HEK293T (cell line): ENCODE results near the gene TTLL11.

Experiments
- CTCF ChIA-PET: fragments of 350-600 bp; formaldehyde crosslinking; extraction: SDS; loops from one replicate; lab custom pipeline; 2021; ENCODE audit warnings: antibody characterized with exemption, inconsistent platforms; lab: Yijun Ruan, JAX
- POLR2A ChIA-PET: fragments of 350-600 bp; formaldehyde crosslinking; extraction: SDS; loops from one replicate; lab custom pipeline; 2020; ENCODE audit warnings: antibody characterized with exemption, inconsistent platforms; lab: Yijun Ruan, JAX
- DNase-seq: peaks from one replicate; pipeline ENCODE4 v3.0.0; 2012; ENCODE audit warnings: mixed read lengths; ENCODE audit errors: extremely low spot score
- ARNT ChIP-seq: fragments of 450-650 bp; IDR thresholded peaks from 2 replicates; pipeline ENCODE4 v1.6.1; 2017; ENCODE audit warnings: mild to moderate bottlenecking
- BHLHE40 ChIP-seq: fragments of 450-650 bp; IDR thresholded peaks from 2 replicates; pipeline ENCODE4 v1.6.1; 2016; ENCODE audit warnings: mild to moderate bottlenecking, moderate library complexity, borderline replicate concordance
- CTBP1 ChIP-seq: fragments of 450-650 bp; IDR thresholded peaks from 2 replicates; pipeline ENCODE4 v1.6.1; 2016; ENCODE audit warnings: borderline replicate concordance
- ELF4 ChIP-seq: fragments of 450-650 bp; IDR thresholded peaks from 2 replicates; pipeline ENCODE4 v1.6.1; 2017; ENCODE audit warnings: antibody characterized with exemption
- FOXA1 ChIP-seq: fragments of 450-650 bp; IDR thresholded peaks from 2 replicates; pipeline ENCODE4 v1.6.1; 2016; ENCODE audit warnings: mild to moderate bottlenecking
- FOXK2 ChIP-seq: fragments of 450-650 bp; IDR thresholded peaks from 2 replicates; pipeline ENCODE4 v1.6.1; 2016; ENCODE audit warnings: mild to moderate bottlenecking
- FOXM1 ChIP-seq: fragments of 450-650 bp; IDR thresholded peaks from 2 replicates; pipeline ENCODE4 v1.6.1; 2017; ENCODE audit warnings: mild to moderate bottlenecking, borderline replicate concordance
- HDGF ChIP-seq: fragments of 450-650 bp; IDR thresholded peaks from 2 replicates; pipeline ENCODE4 v1.6.1; 2017; ENCODE audit warnings: antibody characterized with exemption, borderline replicate concordance
- L3MBTL2 ChIP-seq: fragments of 450-650 bp; conservative IDR thresholded peaks from 2 replicates; pipeline ENCODE4 v1.6.1; 2016; ENCODE audit warnings: mild to moderate bottlenecking
- LEF1 ChIP-seq: fragments of 450-650 bp; IDR thresholded peaks from 2 replicates; pipeline ENCODE4 v1.6.1; 2017; ENCODE audit warnings: mild to moderate bottlenecking, borderline replicate concordance
- NFRKB ChIP-seq: fragments of 450-650 bp; IDR thresholded peaks from 2 replicates; pipeline ENCODE4 v1.6.1; 2016; ENCODE audit warnings: mild to moderate bottlenecking, moderate library complexity
- PKNOX1 ChIP-seq: fragments of 450-650 bp; IDR thresholded peaks from 2 replicates; pipeline ENCODE4 v1.6.1; 2016
- SP1 ChIP-seq: fragments of 450-650 bp; IDR thresholded peaks from 2 replicates; pipeline ENCODE4 v1.6.1; 2017
- SUZ12 ChIP-seq: fragments of 450-650 bp; IDR thresholded peaks from 2 replicates; pipeline ENCODE4 v1.6.1; 2016; ENCODE audit warnings: mild to moderate bottlenecking
- TARDBP ChIP-seq: fragments of 450-650 bp; IDR thresholded peaks from 2 replicates; pipeline ENCODE4 v1.6.1; 2016
- ZNF384 ChIP-seq: fragments of 450-650 bp; IDR thresholded peaks from 2 replicates; pipeline ENCODE4 v1.6.1; 2016

The TTLL11 gene

GRCh38 chr9:122029898-122030297 lies 63.2 kb downstream of the TTLL11 start:
- TF ChIP-seq ELF4 (no peak), FOXK2 (no peak), LEF1 (no peak), BHLHE40 (no peak), PKNOX1 (no peak), FOXM1 (no peak), HDGF (no peak), ZNF384 (no peak), SUZ12 (no peak), FOXA1 (no peak), SP1 (no peak), CTBP1 (no peak)
- CTCF ChIA-PET, result no interaction called here
- no peak for DNase-seq
- POLR2A ChIA-PET, result interaction anchor here (0.6 kb wide), 1 partner anchor 235 kb away, joined by 3 read pairs; the partner anchor contains the start of genes MRRF and RBM18

GRCh38 chr9:122028089-122028488 lies 65.0 kb downstream of the TTLL11 start:
- ChIA-PET CTCF (no interaction called here), POLR2A (no interaction called here)
- TF ChIP-seq ZNF384 (no peak), ELF4 (no peak), FOXA1 (no peak), CTBP1 (no peak), SUZ12 (no peak)
- DNase-seq, result no peak

GRCh38 chr9:122020398-122020797 lies 72.7 kb downstream of the TTLL11 start:
- TF ChIP-seq HDGF (no peak), CTBP1 (no peak), SUZ12 (no peak), TARDBP (no peak), ARNT (no peak), FOXA1 (no peak), BHLHE40 (no peak), FOXK2 (no peak), SP1 (no peak), ZNF384 (no peak), ELF4 (no peak), FOXM1 (no peak), LEF1 (no peak), L3MBTL2 (no peak), PKNOX1 (no peak)
- ChIA-PET CTCF (no interaction called here), POLR2A (no interaction called here)
- DNase-seq, result no peak

- ChIA-PET POLR2A (no interaction called here), CTCF (no interaction called here)
- no peak for TF ChIP-seq ARNT
- no peak for TF ChIP-seq HDGF
- no peak for TF ChIP-seq FOXA1
- TF ChIP-seq SUZ12, result no peak
- no peak for TF ChIP-seq LEF1
- TF ChIP-seq FOXM1, result no peak
- no peak for TF ChIP-seq L3MBTL2
- TF ChIP-seq ELF4, result no peak
- no peak for TF ChIP-seq FOXK2
- no peak for TF ChIP-seq PKNOX1
- no peak for DNase-seq
Measured at GRCh38 chr9:122016744-122017143, 76.4 kb downstream of the TTLL11 start.

- TF ChIP-seq PKNOX1 (no peak), LEF1 (no peak), HDGF (no peak), FOXA1 (no peak), ARNT (no peak), FOXM1 (no peak), ELF4 (no peak), SUZ12 (no peak), FOXK2 (no peak), ZNF384 (no peak), NFRKB (no peak), L3MBTL2 (no peak), TARDBP (no peak), BHLHE40 (no peak), CTBP1 (no peak), SP1 (no peak)
- CTCF ChIA-PET, result no interaction called here
- no peak for DNase-seq
- POLR2A ChIA-PET, result no interaction called here
Measured at GRCh38 chr9:122016309-122016708, 76.8 kb downstream of the TTLL11 start.

GRCh38 chr9:122015170-122015821 lies 77.8 kb downstream of the TTLL11 start:
- CTCF ChIA-PET, result no interaction called here
- TF ChIP-seq ELF4 (no peak), BHLHE40 (no peak), ARNT (no peak), TARDBP (no peak), CTBP1 (no peak), HDGF (no peak)
- POLR2A ChIA-PET, result no interaction called here
- DNase-seq, result no peak
